A673 (cell line): ENCODE data around the gene ALX4. TPM values are rescaled to one million over a fixed set of nuclear protein-coding genes. Genes with fewer than 3 reads are reported as not detected.

Experiments used
- BruUV-seq: library from RNA; stranded (reverse); fragments of 400-500 nt; replicated peaks from 2 replicates; lab custom pipeline; 2021; lab: Mats Ljungman, UMichigan
- CTCF ChIA-PET: fragments of 300-600 bp; sonication (Branson Sonifier 250); formaldehyde crosslinking; loops from one replicate; lab custom pipeline; 2022; ENCODE audit warnings: antibody characterized with exemption; lab: Charles Lee
- POLR2A ChIA-PET: fragments of 300-600 bp; sonication (Branson Sonifier 250); formaldehyde crosslinking; loops from one replicate; lab custom pipeline; 2022; ENCODE audit warnings: antibody characterized with exemption; ENCODE audit not compliant: low non-redundant PET; lab: Charles Lee
- DNase-seq: peaks from one replicate; pipeline ENCODE4 v3.0.0-alpha.2; 2015; ENCODE audit warnings: low spot score
- H3K27ac ChIP-seq: fragments of 200-600 bp; sonication (generic); 2 replicates; pipeline ENCODE4 v1.5.1; 2016; ENCODE audit warnings: mixed run types, low read depth, mild to moderate bottlenecking, mixed read lengths, antibody characterized with exemption, low read length; ENCODE audit not compliant: poor library complexity, severe bottlenecking
- H3K27me3 ChIP-seq: fragments of 200-600 bp; sonication (generic); replicated peaks from 2 replicates; pipeline ENCODE4 v1.6.1; 2017; ENCODE audit warnings: mixed run types, low read depth, mild to moderate bottlenecking, mixed read lengths, antibody characterized with exemption, low read length; ENCODE audit not compliant: insufficient read depth, poor library complexity
- H3K36me3 ChIP-seq: fragments of 200-600 bp; sonication (generic); 2 replicates; pipeline ENCODE4 v1.6.1; 2016; ENCODE audit warnings: mixed run types, mild to moderate bottlenecking, mixed read lengths, antibody characterized with exemption, low read length; ENCODE audit not compliant: insufficient read depth, poor library complexity, severe bottlenecking
- H3K4me1 ChIP-seq: fragments of 200-600 bp; sonication (generic); 2 replicates; pipeline ENCODE4 v1.6.1; 2017; ENCODE audit warnings: mixed run types, mild to moderate bottlenecking, mixed read lengths, antibody characterized with exemption, low read length; ENCODE audit not compliant: insufficient read depth, poor library complexity, severe bottlenecking
- H3K4me3 ChIP-seq: fragments of 200-600 bp; sonication (generic); 2 replicates; pipeline ENCODE4 v1.5.1; 2016; ENCODE audit warnings: low read depth, mixed run types, mild to moderate bottlenecking, mixed read lengths, low read length; ENCODE audit not compliant: poor library complexity, severe bottlenecking
- H3K9me3 ChIP-seq: fragments of 200-600 bp; sonication (generic); 2 replicates; pipeline ENCODE4 v1.6.1; 2016; ENCODE audit warnings: mixed run types, low read depth, mild to moderate bottlenecking, mixed read lengths, antibody characterized with exemption, low read length; ENCODE audit not compliant: poor library complexity, severe bottlenecking
- EZH2 ChIP-seq: fragments of 200-600 bp; sonication (generic); IDR thresholded peaks from 2 replicates; pipeline ENCODE4 v1.6.1; 2017; ENCODE audit warnings: borderline replicate concordance, low read depth, mild to moderate bottlenecking, mixed read lengths, antibody characterized with exemption, low read length; ENCODE audit not compliant: poor library complexity, severe bottlenecking
- intact Hi-C: fragments of 100-400 bp; cut with micrococcal nuclease; formaldehyde crosslinking; loops from one replicate; pipeline ENCODE4 v1.10.0; 2022; ENCODE audit not compliant: unreplicated experiment
- total RNA-seq: library from RNA; stranded (reverse); gene quantifications from 2 replicates; pipeline ENCODE4 v1.2.3, GENCODE V29; 2021
- TF ChIP-seq, protein P1 (sequence below): fragments of 300-800, 200-600 bp; sonication (generic); conservative IDR thresholded peaks from 2 replicates; pipeline ENCODE4 v1.5.1; 2017; ENCODE audit warnings: low read depth, mild to moderate bottlenecking, antibody characterized with exemption, low read length, moderate library complexity, mixed read lengths

ALX4 gene
- total RNA-seq, 1 experiment from 2014 or later, result 135 TPM

DNA sequence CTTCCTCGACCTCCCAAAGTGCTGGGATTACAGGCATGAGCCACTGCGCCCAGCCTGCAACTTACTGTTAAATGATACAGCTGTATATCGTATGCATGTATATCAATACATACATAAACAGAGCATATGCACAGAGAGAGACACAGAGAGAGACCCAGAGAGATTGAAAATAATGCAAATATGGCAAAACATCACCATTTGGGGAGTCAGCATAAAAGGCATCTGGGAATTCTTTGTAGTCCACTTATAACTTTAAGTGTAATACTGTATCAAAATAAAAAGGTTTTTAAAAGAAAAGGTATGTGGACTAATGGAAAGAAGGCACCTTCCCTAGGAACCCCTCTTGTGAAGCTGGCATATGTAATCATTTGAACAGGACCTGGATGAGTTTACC lies 21.8 kb downstream of the ALX4 start:
- peaks cover 51% of the 10 kb centered on the region for H3K4me1 ChIP-seq

DNA sequence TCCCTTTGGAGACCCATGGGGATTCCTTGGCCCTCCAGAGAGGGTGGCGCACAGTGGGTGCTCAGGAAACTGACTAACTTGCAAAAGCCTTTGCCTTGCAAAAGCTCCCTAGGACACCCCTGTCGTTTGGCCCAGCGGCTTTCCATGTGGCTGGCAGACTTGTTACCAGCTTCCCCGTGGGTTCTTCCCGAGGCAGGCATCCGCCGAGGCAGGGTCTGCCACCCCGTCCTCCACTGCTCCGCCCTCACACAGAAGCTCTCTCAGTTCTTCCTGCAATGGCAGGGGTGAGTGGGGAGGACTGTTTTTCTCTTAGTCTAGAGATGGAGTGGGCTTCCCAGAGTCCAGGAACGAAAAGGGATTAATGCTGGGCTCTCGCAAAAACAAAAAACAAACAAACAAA lies 23.0 kb downstream of the ALX4 start:
- intact Hi-C loops, result loop anchor here (1.0 to 5.0 kb wide), 3 partner anchors 100 to 251 kb away; no protein-coding TSS in a partner anchor
- Histone ChIP-seq H3K27ac (peak overlapping the region; percentile 20), H3K36me3 (peaks cover 16% of the 10 kb centered on the region), H3K9me3 (no peaks in the 10 kb centered on the region), H3K27me3 (no peaks in the 10 kb centered on the region), H3K4me3 (no peak overlapping the region), H3K4me1 (peaks cover 51% of the 10 kb centered on the region)
- TF ChIP-seq, protein P1, sequence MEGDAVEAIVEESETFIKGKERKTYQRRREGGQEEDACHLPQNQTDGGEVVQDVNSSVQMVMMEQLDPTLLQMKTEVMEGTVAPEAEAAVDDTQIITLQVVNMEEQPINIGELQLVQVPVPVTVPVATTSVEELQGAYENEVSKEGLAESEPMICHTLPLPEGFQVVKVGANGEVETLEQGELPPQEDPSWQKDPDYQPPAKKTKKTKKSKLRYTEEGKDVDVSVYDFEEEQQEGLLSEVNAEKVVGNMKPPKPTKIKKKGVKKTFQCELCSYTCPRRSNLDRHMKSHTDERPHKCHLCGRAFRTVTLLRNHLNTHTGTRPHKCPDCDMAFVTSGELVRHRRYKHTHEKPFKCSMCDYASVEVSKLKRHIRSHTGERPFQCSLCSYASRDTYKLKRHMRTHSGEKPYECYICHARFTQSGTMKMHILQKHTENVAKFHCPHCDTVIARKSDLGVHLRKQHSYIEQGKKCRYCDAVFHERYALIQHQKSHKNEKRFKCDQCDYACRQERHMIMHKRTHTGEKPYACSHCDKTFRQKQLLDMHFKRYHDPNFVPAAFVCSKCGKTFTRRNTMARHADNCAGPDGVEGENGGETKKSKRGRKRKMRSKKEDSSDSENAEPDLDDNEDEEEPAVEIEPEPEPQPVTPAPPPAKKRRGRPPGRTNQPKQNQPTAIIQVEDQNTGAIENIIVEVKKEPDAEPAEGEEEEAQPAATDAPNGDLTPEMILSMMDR, result no peak
- TF ChIP-seq EZH2, result no peak
- ChIA-PET CTCF (no interaction called here), POLR2A (interaction anchor here (0.9 kb wide), 1 partner anchor 27 kb away, joined by 4 read pairs; no protein-coding TSS in a partner anchor)
- no TSS peak for BruUV-seq
- no peak for DNase-seq

More for the DNA sequence above, 21.8 kb downstream of the ALX4 start:
- intact Hi-C loops, result loop anchor here (5.0 kb wide), 1 partner anchor 99 kb away; no protein-coding TSS in a partner anchor
- ChIA-PET CTCF (interaction anchor here (1.2 kb wide), 1 partner anchor 39 kb away, joined by 3 read pairs; no protein-coding TSS in a partner anchor), POLR2A (interaction anchor here (0.6 to 0.9 kb wide), 2 partner anchors 25 to 252 kb away, joined by 4 read pairs; no protein-coding TSS in a partner anchor)
- H3K9me3 ChIP-seq, result no peaks in the 10 kb centered on the region
- TF ChIP-seq, protein P1, result no peak
- TF ChIP-seq EZH2, result no peak
- no peaks in the 10 kb centered on the region for H3K27me3 ChIP-seq
- H3K4me3 ChIP-seq, result no peak overlapping the region
- no TSS peak for BruUV-seq
- DNase-seq, result no peak
- H3K27ac ChIP-seq, result peak overlapping the region; percentile 39
- H3K36me3 ChIP-seq, result peaks cover 16% of the 10 kb centered on the region

DNA sequence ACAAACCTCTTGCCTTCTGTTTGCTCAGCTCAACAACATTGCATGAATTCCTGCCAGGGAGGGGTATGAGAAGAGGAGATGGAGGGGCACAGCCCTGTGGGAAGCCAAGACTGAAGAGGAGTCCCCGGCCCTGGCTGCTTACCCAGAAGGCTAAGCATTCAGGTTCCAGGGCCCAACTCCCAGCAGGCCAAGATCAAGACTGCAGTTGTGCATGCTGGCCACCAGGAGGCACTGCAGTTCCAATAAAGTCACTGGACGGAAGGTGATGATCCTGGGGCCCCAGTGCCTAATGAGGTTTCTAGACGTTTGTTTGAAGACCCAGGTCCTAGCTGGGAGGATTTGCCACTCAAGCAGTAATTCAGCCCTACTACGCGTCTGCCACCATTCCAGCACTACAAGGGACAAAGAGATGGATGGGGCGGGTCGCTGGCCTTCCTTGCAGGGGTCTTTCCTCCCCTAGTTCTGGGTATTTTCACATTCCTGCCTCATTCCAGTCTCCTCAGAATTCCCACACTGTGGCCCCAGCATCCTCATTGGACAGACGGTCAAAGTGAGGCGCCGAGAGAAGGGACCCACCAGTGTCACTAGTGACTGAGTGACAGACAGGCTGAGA lies 23.6 kb downstream of the ALX4 start:
- CTCF ChIA-PET, result interaction anchor here (0.6 to 0.9 kb wide), 3 partner anchors 10 to 279 kb away, joined by 4 to 5 read pairs (median 4); no protein-coding TSS in a partner anchor
- peak; percentile 91 for DNase-seq
- Histone ChIP-seq H3K4me1 (peaks cover 51% of the 10 kb centered on the region), H3K27ac (peak overlapping the region; percentile 53), H3K9me3 (no peaks in the 10 kb centered on the region), H3K4me3 (no peak overlapping the region), H3K27me3 (no peaks in the 10 kb centered on the region), H3K36me3 (peaks cover 16% of the 10 kb centered on the region)
- POLR2A ChIA-PET, result interaction anchor here (0.5 kb wide), 1 partner anchor 93 kb away, joined by 5 read pairs; no protein-coding TSS in a partner anchor
- intact Hi-C loops, result loop anchor here (1.0 to 5.0 kb wide), 3 partner anchors 101 to 252 kb away; no protein-coding TSS in a partner anchor
- BruUV-seq, result no TSS peak
- TF ChIP-seq, protein P1, result peak; percentile 100
- no peak for TF ChIP-seq EZH2
